K562 (cell line): ENCODE data around the gene PKIB. TPM values are rescaled to one million over a fixed set of nuclear protein-coding genes. Genes with fewer than 3 reads are reported as not detected.
"Not testable (repeated sequence)": the region's sequence is repeated elsewhere in the genome, so short reads cannot be mapped to it uniquely, and the experiment has no call there.

Experiments
- ATAC-seq: fragments of 200-7000 bp; cut with Tn5 transposase; 3 replicates; pipeline ENCODE4 v1.9.1; 2020; ENCODE audit warnings: moderate library complexity
- BruUV-seq: library from RNA; stranded (reverse); fragments of 400-500 nt; replicated peaks from 2 replicates; lab custom pipeline; 2021; lab: Mats Ljungman, UMichigan
- CTCF ChIA-PET: fragments of 300-600 bp; formaldehyde crosslinking; extraction: SDS; loops from one replicate; lab custom pipeline; 2021; ENCODE audit warnings: low intra/inter-chr PET ratio; lab: Yijun Ruan, JAX
- POLR2A ChIA-PET: fragments of 300-600, 350-650 bp; sonication (Branson Sonifier 250); formaldehyde crosslinking; extraction: SDS; loops from one replicate; lab custom pipeline; 2021; ENCODE audit warnings: antibody characterized with exemption, inconsistent platforms; lab: Yijun Ruan, JAX
- DNase-seq, 4 experiments: peaks; one replicate each; pipeline versions ENCODE4 v3.0.0 to v3.0.0-alpha.2; 2011 to 2018; ENCODE audit warnings: low spot score in 3 of 4, mixed read lengths in 3 of 4; ENCODE audit errors: extremely low read depth in 1 of 4
- FAIRE-seq: peaks from 2 replicates; lab custom pipeline; 2011; peaks lifted over from hg19 to GRCh38; lab: Jason Lieb, UNC
- H2AFZ ChIP-seq: 2 replicates; pipeline ENCODE4 v1.6.0; 2011; ENCODE audit warnings: low read depth, low read length, control low read depth, inconsistent platforms
- H3K27ac ChIP-seq: fragments of 200-600 bp; 3 replicates; pipeline ENCODE4 v1.8.0; 2011; ENCODE audit warnings: low read depth, mild to moderate bottlenecking, control low read depth, inconsistent platforms, low read length, moderate library complexity, mixed read lengths; ENCODE audit errors: extremely low read depth
- H3K27me3 ChIP-seq, 2 experiments: fragments of 300-600 bp in 1 of 2; 2 replicates in 1 of 2; 3 replicates in 1 of 2; pipeline versions ENCODE4 v1.6.0 to v1.8.0; 2011; ENCODE audit warnings: inconsistent platforms in 2 of 2, low read length in 2 of 2, mild to moderate bottlenecking in 1 of 2, mixed read lengths in 1 of 2, moderate library complexity in 1 of 2; ENCODE audit not compliant: control insufficient read depth in 2 of 2, insufficient read depth in 2 of 2
- H3K36me3 ChIP-seq: fragments of 300-600 bp; 3 replicates; pipeline ENCODE4 v1.8.0; 2011; ENCODE audit warnings: mild to moderate bottlenecking, low read length, inconsistent platforms; ENCODE audit not compliant: control insufficient read depth, insufficient read depth
- H3K4me1 ChIP-seq, 2 experiments: fragments of 200-600 bp in 1 of 2; replicated peaks in 1 of 2; 2 replicates in 1 of 2; 3 replicates in 1 of 2; pipeline versions ENCODE4 v1.5.1 to v1.8.0; 2011; ENCODE audit warnings: inconsistent platforms in 2 of 2, low read length in 2 of 2, mild to moderate bottlenecking in 1 of 2, mixed read lengths in 1 of 2, moderate library complexity in 1 of 2; ENCODE audit not compliant: control insufficient read depth in 2 of 2, insufficient read depth in 2 of 2
- H3K4me2 ChIP-seq: 2 replicates; pipeline ENCODE4 v1.6.1; 2011; ENCODE audit warnings: low read length, control low read depth, inconsistent platforms, mixed read lengths; ENCODE audit not compliant: insufficient read depth
- H3K4me3 ChIP-seq: fragments of 200-600 bp; sonication (generic), shearing (Covaris generic); 2 replicates; pipeline ENCODE4 v1.5.1; 2016; ENCODE audit warnings: control low read depth, inconsistent platforms
- H3K79me2 ChIP-seq: fragments of 200-600 bp; 3 replicates; pipeline ENCODE4 v1.8.0; 2011; ENCODE audit warnings: low read length, inconsistent platforms; ENCODE audit not compliant: control insufficient read depth, insufficient read depth
- H3K9ac ChIP-seq, 2 experiments: 2 replicates each; pipeline versions ENCODE4 v1.6.0 to v1.6.1; 2011; ENCODE audit warnings: low read depth in 2 of 2, low read length in 2 of 2, control low read depth in 1 of 2, inconsistent platforms in 1 of 2, mild to moderate bottlenecking in 1 of 2, mixed read lengths in 1 of 2; ENCODE audit not compliant: insufficient read depth in 1 of 2
- H3K9me1 ChIP-seq: one replicate; pipeline ENCODE4 v1.6.0; 2011; ENCODE audit warnings: inconsistent platforms, mild to moderate bottlenecking, low read length, moderate library complexity; ENCODE audit not compliant: control insufficient read depth, insufficient read depth
- H3K9me3 ChIP-seq: replicated peaks from 2 replicates; pipeline ENCODE4 v1.5.1; 2011; ENCODE audit warnings: low read depth, low read length, inconsistent platforms; ENCODE audit not compliant: control insufficient read depth, insufficient read depth
- H4K20me1 ChIP-seq: replicated peaks from 2 replicates; pipeline ENCODE4 v1.6.1; 2011; ENCODE audit warnings: low read length, inconsistent platforms, mixed read lengths; ENCODE audit not compliant: control insufficient read depth, insufficient read depth
- CSDE1 ChIP-seq, 2 experiments: fragments of 450-650 bp; IDR thresholded peaks; 2 replicates each; pipeline ENCODE4 v1.6.1; 2016; ENCODE audit warnings: mild to moderate bottlenecking in 1 of 2
- PURB ChIP-seq: sonication (generic); formaldehyde crosslinking; IDR thresholded peaks from 2 replicates; pipeline ENCODE4 v1.9.0; 2021; ENCODE audit warnings: low read depth, mild to moderate bottlenecking, missing genetic modification reagents
- SNIP1 ChIP-seq: fragments of 450-650 bp; IDR thresholded peaks from 2 replicates; pipeline ENCODE4 v1.7.1; 2017; ENCODE audit warnings: low read depth, mild to moderate bottlenecking
- WGBS: fragments of 100-300 bp; shearing (Covaris generic); methylation state at CpG from one replicate; pipeline ENCODE4 v1.1.6; 2016; ENCODE audit warnings: low coverage, mixed read lengths; ENCODE audit not compliant: insufficient coverage; ENCODE audit errors: missing lambda C conversion rate; 5-methylcytosine and 5-hydroxymethylcytosine counted together
- in situ Hi-C: fragments of 300-500 bp; cut with MboI; formaldehyde crosslinking; loops from 4 replicates; pipeline ENCODE4 v1.15.0; 2018; ENCODE audit warnings: inconsistent platforms, mixed read lengths
- intact Hi-C: fragments of 100-400 bp; cut with micrococcal nuclease; formaldehyde crosslinking; loops from 2 replicates; pipeline ENCODE4 v1.14.2; 2022
- polyA plus RNA-seq, 8 experiments: library from polyadenylated mRNA; depleted of rRNA in 4 of 8; stranded (reverse) in 5 of 8; unstranded in 3 of 8; fragments of >200 nt; fragmentation: Nextera tagmentation in 2 of 8; fragmentation: Illumina TruSeq in 1 of 8; extraction: Ambion mirVana in 2 of 8; extraction: Trizol in 1 of 8; gene quantifications; 2 replicates each; pipeline versions ENCODE4 v1.2.1 to v1.2.3, GENCODE V29; 2011 to 2014; ENCODE audit warnings: inconsistent platforms in 1 of 8, missing spikeins in 1 of 8
- total RNA-seq, 7 experiments: library from RNA; depleted of rRNA in 6 of 7; stranded (reverse); fragments of >200 nt in 6 of 7; fragmentation: Illumina TruSeq in 2 of 7; extraction: Trizol in 2 of 7; gene quantifications; 2 replicates each; pipeline versions ENCODE4 v1.2.1 to v1.2.3, GENCODE V29; 2011 to 2021; ENCODE audit warnings: low replicate concordance in 1 of 7

Gene PKIB
- total and polyA plus RNA-seq, 9 of the 15 experiments (the other 6 are each of a cell fraction or from before 2014, with no cell fraction given), result 14.8 to 37.5 (median 27.4) TPM

- H3K4me3 ChIP-seq, H3K9ac ChIP-seq, H3K79me2 ChIP-seq, H2AFZ ChIP-seq, H3K36me3 ChIP-seq, DNase-seq, H3K27me3 ChIP-seq, H3K9me3 ChIP-seq, H3K27ac ChIP-seq, in situ Hi-C loops, H3K9me1 ChIP-seq, H4K20me1 ChIP-seq, H3K4me2 ChIP-seq, H3K4me1 ChIP-seq, ATAC-seq, POLR2A ChIA-PET, BruUV-seq, CTCF ChIA-PET, intact Hi-C loops: not testable (repeated sequence)
- WGBS, result 20% methylated on average over 1 of the region's 1 CpG
- peak; percentile 52 for FAIRE-seq
Measured at GRCh38 chr6:122642604-122643003, 32.4 kb downstream of the PKIB start.

GRCh38 chr6:122645256-122645655, 35.1 kb downstream of the PKIB start:
- ChIA-PET CTCF (no interaction called here), POLR2A (no interaction called here)
- Histone ChIP-seq H4K20me1 (no peaks in the 10 kb centered on the region), H3K79me2 (no peaks in the 10 kb centered on the region), H3K9me3 (no peaks in the 10 kb centered on the region; the same call in 1 of the 2 replicates), H2AFZ (no peak overlapping the region), H3K4me1 (no peaks in the 10 kb centered on the region; a peak in 1 of 5 replicates), H3K27me3 (no peaks in the 10 kb centered on the region), H3K9me1 (no peaks in the 10 kb centered on the region), H3K4me3 (no peak overlapping the region), H3K36me3 (no peaks in the 10 kb centered on the region), H3K27ac (no peak overlapping the region), H3K9ac (no peak overlapping the region), H3K4me2 (no peak overlapping the region)
- DNase-seq, result no peak
- 41% methylated on average over 4 of the region's 4 CpGs for WGBS
- ATAC-seq, result no peak
- no TSS peak for BruUV-seq
- in situ Hi-C loops (no loop called here), intact Hi-C loops (no loop called here)
- FAIRE-seq, result no peak
- no peak for TF ChIP-seq PURB (CRISPR knock-in tag)
- TF ChIP-seq CSDE1 (IDR thresholded peaks at IDR 0.05), result no peak
- TF ChIP-seq SNIP1, result no peak
